GM23338 (cell line): ENCODE measurements around the gene TTC33.

ENCODE experiments used
- CREB1 ChIP-seq: fragments of 250-450 bp; sonication (Bioruptor Pico); IDR thresholded peaks from 2 replicates; pipeline ENCODE4 v1.5.0; 2020; ENCODE audit warnings: low read depth, mild to moderate bottlenecking, moderate library complexity
- EZH2 ChIP-seq: fragments of 200-600 bp; sonication (generic); IDR thresholded peaks from one replicate; pipeline ENCODE4 v1.8.0; 2017; ENCODE audit warnings: antibody characterized with exemption, mild to moderate bottlenecking, low read depth; ENCODE audit not compliant: unreplicated experiment
- EZH2phosphoT487 ChIP-seq: fragments of 200-600 bp; sonication (generic); IDR thresholded peaks from one replicate; pipeline ENCODE4 v1.8.1; 2018; ENCODE audit warnings: antibody characterized with exemption; ENCODE audit not compliant: unreplicated experiment
- JUNB ChIP-seq: IDR thresholded peaks from one replicate; pipeline ENCODE4 v1.6.1; 2016; ENCODE audit warnings: antibody characterized with exemption; ENCODE audit not compliant: unreplicated experiment
- NANOG ChIP-seq: IDR thresholded peaks from 2 replicates; pipeline ENCODE4 v1.6.1; 2016; ENCODE audit warnings: antibody characterized with exemption, borderline replicate concordance
- POLR2AphosphoS5 ChIP-seq: IDR thresholded peaks from 2 replicates; pipeline ENCODE4 v1.6.1; 2016; ENCODE audit warnings: antibody characterized with exemption, low read depth
- REST ChIP-seq: IDR thresholded peaks from one replicate; pipeline ENCODE4 v1.6.1; 2018; ENCODE audit warnings: antibody characterized with exemption; ENCODE audit not compliant: unreplicated experiment
- STAT1 ChIP-seq: IDR thresholded peaks from one replicate; pipeline ENCODE4 v1.6.1; 2016; ENCODE audit warnings: antibody characterized with exemption; ENCODE audit not compliant: unreplicated experiment
- ZNF114 ChIP-seq: fragments of 250-450 bp; sonication (Bioruptor Pico); IDR thresholded peaks from 2 replicates; pipeline ENCODE4 v1.5.0; 2020; ENCODE audit warnings: mild to moderate bottlenecking, moderate library complexity
- TF ChIP-seq, protein P1 (sequence below), 2 experiments: fragments of 200-600 bp in 1 of 2; sonication (generic) in 1 of 2; conservative IDR thresholded peaks; 2 replicates each; pipeline versions ENCODE4 v1.5.1 to v1.6.1; 2016 to 2017; ENCODE audit warnings: antibody characterized with exemption in 2 of 2, low read depth in 2 of 2, mild to moderate bottlenecking in 2 of 2, moderate library complexity in 1 of 2
- TF ChIP-seq, protein P2 (sequence below): fragments of 250-450 bp; sonication (Bioruptor Pico); IDR thresholded peaks from 2 replicates; pipeline ENCODE4 v1.5.0; 2020; ENCODE audit warnings: mild to moderate bottlenecking, moderate library complexity

DNA sequence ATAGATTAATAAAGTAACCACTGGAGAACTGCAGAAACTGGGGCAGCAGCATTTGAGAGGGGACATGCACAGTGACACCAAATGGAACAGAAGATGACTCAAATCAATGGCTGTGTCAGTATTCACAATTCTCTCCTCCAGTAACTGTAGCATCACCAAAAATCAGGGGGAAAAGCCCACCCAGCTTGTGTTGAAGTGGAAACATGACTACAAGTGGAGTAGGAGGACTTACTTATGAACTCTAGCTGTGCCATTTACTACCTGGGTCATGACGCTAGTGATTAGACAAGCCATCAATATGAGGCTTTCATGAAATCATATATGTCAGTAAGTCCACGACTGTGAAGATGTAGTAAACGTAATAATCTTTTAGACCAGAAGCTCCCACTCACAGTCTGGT lies 275.8 kb downstream of the TTC33 start:
- TF ChIP-seq, protein P1, sequence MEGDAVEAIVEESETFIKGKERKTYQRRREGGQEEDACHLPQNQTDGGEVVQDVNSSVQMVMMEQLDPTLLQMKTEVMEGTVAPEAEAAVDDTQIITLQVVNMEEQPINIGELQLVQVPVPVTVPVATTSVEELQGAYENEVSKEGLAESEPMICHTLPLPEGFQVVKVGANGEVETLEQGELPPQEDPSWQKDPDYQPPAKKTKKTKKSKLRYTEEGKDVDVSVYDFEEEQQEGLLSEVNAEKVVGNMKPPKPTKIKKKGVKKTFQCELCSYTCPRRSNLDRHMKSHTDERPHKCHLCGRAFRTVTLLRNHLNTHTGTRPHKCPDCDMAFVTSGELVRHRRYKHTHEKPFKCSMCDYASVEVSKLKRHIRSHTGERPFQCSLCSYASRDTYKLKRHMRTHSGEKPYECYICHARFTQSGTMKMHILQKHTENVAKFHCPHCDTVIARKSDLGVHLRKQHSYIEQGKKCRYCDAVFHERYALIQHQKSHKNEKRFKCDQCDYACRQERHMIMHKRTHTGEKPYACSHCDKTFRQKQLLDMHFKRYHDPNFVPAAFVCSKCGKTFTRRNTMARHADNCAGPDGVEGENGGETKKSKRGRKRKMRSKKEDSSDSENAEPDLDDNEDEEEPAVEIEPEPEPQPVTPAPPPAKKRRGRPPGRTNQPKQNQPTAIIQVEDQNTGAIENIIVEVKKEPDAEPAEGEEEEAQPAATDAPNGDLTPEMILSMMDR (conservative IDR thresholded peaks at IDR 0.05; ENCODE audit: low read depth in 2 of 2): no peak
- TF ChIP-seq EZH2 (no peak), REST (no peak), CREB1 (no peak), EZH2phosphoT487 (no peak), POLR2AphosphoS5 (no peak), JUNB (no peak), STAT1 (no peak), NANOG (no peak), ZNF114 (CRISPR knock-in tag) (no peak)
- TF ChIP-seq, protein P2, sequence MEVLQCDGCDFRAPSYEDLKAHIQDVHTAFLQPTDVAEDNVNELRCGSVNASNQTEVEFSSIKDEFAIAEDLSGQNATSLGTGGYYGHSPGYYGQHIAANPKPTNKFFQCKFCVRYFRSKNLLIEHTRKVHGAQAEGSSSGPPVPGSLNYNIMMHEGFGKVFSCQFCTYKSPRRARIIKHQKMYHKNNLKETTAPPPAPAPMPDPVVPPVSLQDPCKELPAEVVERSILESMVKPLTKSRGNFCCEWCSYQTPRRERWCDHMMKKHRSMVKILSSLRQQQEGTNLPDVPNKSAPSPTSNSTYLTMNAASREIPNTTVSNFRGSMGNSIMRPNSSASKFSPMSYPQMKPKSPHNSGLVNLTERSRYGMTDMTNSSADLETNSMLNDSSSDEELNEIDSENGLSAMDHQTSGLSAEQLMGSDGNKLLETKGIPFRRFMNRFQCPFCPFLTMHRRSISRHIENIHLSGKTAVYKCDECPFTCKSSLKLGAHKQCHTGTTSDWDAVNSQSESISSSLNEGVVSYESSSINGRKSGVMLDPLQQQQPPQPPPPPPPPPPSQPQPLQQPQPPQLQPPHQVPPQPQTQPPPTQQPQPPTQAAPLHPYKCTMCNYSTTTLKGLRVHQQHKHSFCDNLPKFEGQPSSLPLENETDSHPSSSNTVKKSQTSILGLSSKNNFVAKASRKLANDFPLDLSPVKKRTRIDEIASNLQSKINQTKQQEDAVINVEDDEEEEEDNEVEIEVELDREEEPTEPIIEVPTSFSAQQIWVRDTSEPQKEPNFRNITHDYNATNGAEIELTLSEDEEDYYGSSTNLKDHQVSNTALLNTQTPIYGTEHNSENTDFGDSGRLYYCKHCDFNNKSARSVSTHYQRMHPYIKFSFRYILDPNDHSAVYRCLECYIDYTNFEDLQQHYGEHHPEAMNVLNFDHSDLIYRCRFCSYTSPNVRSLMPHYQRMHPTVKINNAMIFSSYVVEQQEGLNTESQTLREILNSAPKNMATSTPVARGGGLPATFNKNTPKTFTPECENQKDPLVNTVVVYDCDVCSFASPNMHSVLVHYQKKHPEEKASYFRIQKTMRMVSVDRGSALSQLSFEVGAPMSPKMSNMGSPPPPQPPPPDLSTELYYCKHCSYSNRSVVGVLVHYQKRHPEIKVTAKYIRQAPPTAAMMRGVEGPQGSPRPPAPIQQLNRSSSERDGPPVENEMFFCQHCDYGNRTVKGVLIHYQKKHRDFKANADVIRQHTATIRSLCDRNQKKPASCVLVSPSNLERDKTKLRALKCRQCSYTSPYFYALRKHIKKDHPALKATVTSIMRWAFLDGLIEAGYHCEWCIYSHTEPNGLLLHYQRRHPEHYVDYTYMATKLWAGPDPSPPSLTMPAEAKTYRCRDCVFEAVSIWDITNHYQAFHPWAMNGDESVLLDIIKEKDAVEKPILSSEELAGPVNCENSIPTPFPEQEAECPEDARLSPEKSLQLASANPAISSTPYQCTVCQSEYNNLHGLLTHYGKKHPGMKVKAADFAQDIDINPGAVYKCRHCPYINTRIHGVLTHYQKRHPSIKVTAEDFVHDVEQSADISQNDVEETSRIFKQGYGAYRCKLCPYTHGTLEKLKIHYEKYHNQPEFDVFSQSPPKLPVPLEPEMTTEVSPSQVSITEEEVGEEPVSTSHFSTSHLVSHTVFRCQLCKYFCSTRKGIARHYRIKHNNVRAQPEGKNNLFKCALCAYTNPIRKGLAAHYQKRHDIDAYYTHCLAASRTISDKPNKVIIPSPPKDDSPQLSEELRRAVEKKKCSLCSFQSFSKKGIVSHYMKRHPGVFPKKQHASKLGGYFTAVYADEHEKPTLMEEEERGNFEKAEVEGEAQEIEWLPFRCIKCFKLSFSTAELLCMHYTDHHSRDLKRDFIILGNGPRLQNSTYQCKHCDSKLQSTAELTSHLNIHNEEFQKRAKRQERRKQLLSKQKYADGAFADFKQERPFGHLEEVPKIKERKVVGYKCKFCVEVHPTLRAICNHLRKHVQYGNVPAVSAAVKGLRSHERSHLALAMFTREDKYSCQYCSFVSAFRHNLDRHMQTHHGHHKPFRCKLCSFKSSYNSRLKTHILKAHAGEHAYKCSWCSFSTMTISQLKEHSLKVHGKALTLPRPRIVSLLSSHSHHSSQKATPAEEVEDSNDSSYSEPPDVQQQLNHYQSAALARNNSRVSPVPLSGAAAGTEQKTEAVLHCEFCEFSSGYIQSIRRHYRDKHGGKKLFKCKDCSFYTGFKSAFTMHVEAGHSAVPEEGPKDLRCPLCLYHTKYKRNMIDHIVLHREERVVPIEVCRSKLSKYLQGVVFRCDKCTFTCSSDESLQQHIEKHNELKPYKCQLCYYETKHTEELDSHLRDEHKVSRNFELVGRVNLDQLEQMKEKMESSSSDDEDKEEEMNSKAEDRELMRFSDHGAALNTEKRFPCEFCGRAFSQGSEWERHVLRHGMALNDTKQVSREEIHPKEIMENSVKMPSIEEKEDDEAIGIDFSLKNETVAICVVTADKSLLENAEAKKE (CRISPR knock-in tag): no peak
